GM12875 (cell line): ENCODE data around the gene ETFRF1.

ENCODE experiments used
- H3K4me3 ChIP-seq: one replicate; pipeline ENCODE4 v1.5.1; 2011; ENCODE audit warnings: low read depth, low read length, control low read depth
- CTCF ChIP-seq: IDR thresholded peaks from 2 replicates; pipeline ENCODE4 v1.5.1; 2011; ENCODE audit warnings: low read depth, mild to moderate bottlenecking, control low read depth, inconsistent platforms, low read length, moderate library complexity, borderline replicate concordance; ENCODE audit not compliant: insufficient read depth

The ETFRF1 gene

DNA sequence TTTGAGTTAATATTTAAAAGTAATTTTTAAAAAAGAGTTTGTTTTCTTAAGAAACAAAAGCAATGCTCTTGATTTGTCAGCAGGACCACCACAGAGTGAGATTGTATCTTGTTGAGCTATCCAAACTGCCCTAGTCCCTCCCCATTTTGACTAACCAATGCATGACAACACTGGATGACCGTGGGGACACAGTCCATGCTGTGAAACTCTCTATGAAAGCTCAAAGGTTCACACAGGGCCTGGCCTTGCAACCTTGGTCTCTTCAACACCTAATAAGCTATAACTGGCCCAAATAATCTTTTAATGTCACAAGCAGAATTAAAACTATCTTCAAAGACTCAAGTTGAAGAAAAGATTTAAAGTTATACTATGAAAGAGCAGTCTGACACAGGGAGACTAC lies 13.5 kb downstream of the ETFRF1 start:
- no peak overlapping the region for H3K4me3 ChIP-seq
- TF ChIP-seq CTCF, result no peak

- H3K4me3 ChIP-seq, result no peak overlapping the region
- no peak for TF ChIP-seq CTCF
Observed at GRCh38 chr12:25213338-25213737, 18.3 kb downstream of the ETFRF1 start.

- H3K4me3 ChIP-seq, result no peak overlapping the region
- TF ChIP-seq CTCF, result no peak
Observed at GRCh38 chr12:25236190-25236589, 41.2 kb downstream of the ETFRF1 start.

DNA sequence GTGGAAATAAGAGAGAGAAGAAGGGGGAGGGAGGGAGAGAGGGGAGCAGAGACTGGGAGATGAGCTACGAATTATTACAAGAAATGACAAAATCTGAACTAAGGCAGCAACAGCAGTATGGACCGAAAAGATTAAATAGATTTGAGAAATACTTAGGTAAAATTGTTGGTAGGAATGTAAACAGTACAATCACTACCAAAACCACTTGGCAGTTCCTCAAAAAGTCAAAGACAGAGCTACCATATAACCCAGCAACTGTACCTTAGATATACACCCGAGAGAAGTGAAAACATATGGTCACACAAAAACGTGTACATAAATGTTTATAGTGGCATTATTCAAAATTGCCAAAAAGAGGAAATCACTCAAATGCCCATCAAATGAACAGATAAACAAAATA lies 41.6 kb downstream of the ETFRF1 start:
- no peak for TF ChIP-seq CTCF
- no peak overlapping the region for H3K4me3 ChIP-seq

GRCh38 chr12:25241167-25242020 lies 46.4 kb downstream of the ETFRF1 start:
- H3K4me3 ChIP-seq, result no peak overlapping the region
- TF ChIP-seq CTCF, result peak; percentile 33; the same call in 1 of the 2 replicates

DNA sequence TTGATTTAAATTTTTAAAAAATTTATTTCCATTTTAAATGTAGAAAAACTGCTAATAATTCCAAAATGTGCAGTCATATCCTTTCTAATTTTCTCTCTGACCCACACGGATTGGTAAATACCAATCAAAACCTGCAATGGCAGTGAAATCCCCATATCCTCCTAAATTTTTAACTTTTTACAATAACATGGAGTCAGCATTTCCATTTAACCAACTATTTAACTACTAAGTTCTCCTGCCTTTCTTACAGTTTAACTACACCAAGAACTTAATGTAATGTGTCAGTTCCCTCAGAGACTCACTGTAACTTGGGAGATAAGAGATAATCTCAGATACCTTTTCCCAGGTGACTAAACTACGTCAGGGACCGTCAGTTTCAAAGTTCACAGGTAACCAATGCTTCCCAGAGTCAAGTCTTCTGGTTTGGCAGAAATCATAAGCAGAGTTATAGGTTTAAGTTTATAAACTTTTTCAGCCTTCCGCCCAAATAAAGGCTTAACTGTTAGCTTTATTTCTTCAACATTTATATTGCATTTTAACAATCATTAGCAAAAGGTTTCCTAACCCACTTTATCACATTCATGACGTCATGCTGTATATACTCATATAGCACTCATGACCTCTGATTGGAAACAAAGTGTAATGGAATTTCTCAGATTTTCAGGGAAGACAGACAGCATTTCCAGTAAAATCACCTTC lies 48.1 kb downstream of the ETFRF1 start:
- TF ChIP-seq CTCF, result no peak
- H3K4me3 ChIP-seq, result no peak overlapping the region

DNA sequence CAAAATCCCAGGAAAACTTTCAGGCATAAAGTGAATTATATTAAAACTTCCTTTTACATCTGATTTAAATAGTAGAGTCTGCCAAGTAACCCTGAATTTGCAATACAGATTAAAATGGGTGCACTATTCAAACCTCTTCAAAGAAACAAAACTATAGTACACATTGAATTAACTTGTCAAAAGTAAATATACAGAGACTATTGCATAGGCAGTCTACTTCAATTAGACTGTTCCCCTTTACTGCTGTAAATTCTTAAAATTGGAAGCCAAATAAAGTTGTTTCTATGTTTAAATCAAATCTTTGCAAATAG lies 48.6 kb downstream of the ETFRF1 start:
- TF ChIP-seq CTCF, result no peak

More for the DNA sequence above, 48.6 kb downstream of the ETFRF1 start:
- no peak overlapping the region for H3K4me3 ChIP-seq
